ENCODE measurements around the gene CCDC82. TPM values are rescaled to one million over a fixed set of nuclear protein-coding genes. Genes with fewer than 3 reads are reported as not detected.

CCDC82 gene
- polyA plus RNA-seq, 3 donors from 2014 or later, result 11.4 to 30.7 (median 20.9) TPM

GRCh38 chr11:96317571-96317970 lies 72.1 kb downstream of the CCDC82 start:
- Mint-ChIP-seq H3K27ac (peak overlapping the region in 5 of 6 donors; percentile 27 to 86 (median 74)), H3K9me3 (no peaks in the 10 kb centered on the region), H3K4me3 (peak overlapping the region in 1 of 5 donors; percentile 41), H3K27me3 (ENCODE audit: low read depth in 3 of 3) (peaks cover 0 to 3% (median 0%) of the 10 kb centered on the region in 3 donors), H3K36me3 (peaks cover 0 to 15% (median 6%) of the 10 kb centered on the region in 3 donors), H3K4me1 (peaks cover 48 to 71% of the 10 kb centered on the region in 2 donors)
- DNase-seq, result no peak

DNA sequence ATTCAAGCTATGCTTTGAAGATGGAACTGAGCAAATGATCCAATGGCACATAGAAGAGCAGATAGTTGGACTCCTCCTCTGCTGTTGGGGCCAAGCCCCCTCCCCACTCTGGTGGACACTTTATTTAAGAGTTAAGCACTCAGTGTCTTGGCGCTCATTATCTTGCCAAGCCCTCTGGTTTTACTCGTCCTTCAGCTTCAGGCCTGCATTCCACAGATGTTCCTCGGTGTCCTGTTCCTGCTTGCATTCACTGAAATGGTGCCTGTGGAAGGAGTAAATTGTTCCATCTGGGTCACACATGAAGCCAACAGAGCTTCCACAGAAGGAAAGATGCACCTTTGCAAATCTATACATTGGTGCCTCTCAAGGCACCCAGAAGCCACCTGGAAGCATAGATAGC lies 72.8 kb downstream of the CCDC82 start:
- peaks cover 0 to 12% (median 6%) of the 10 kb centered on the region in 3 donors for H3K36me3 Mint-ChIP-seq
- H3K27me3 Mint-ChIP-seq (ENCODE audit: low read depth in 3 of 3), result peaks cover 0 to 3% (median 0%) of the 10 kb centered on the region in 3 donors
- DNase-seq, result no peak
- no peaks in the 10 kb centered on the region for H3K9me3 Mint-ChIP-seq
- H3K4me1 Mint-ChIP-seq, result peaks cover 48 to 76% of the 10 kb centered on the region in 2 donors
- H3K4me3 Mint-ChIP-seq, result no peak overlapping the region
- H3K27ac Mint-ChIP-seq, result peak overlapping the region in 3 of 6 donors; percentile 27 to 86 (median 86)

DNA sequence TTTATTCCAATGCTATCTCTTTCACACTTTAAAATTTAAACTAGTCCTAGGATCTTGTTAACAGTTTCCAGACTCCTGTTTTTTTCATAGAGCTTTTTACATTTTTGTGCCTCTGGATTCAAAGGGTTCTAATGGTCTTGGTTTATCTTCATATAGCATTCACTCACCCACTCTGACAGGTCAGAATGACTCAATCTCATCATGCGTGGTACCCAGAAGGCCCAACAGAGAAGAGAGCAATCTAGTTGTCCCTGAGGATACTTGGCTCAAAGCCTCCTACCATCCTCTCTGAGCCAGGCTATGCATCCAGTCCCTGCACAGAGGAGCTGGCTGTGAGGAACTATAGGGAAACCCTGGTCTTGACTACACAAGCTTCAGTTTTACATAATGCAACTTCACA lies 74.2 kb downstream of the CCDC82 start:
- H3K27ac Mint-ChIP-seq, result no peak overlapping the region
- peaks cover 0 to 10% (median 4%) of the 10 kb centered on the region in 3 donors for H3K36me3 Mint-ChIP-seq
- DNase-seq, result no peak
- no peak overlapping the region for H3K4me3 Mint-ChIP-seq
- peaks cover 48 to 81% of the 10 kb centered on the region in 2 donors for H3K4me1 Mint-ChIP-seq
- H3K27me3 Mint-ChIP-seq (ENCODE audit: low read depth in 3 of 3), result no peaks in the 10 kb centered on the region
- H3K9me3 Mint-ChIP-seq, result no peaks in the 10 kb centered on the region

GRCh38 chr11:96314326-96315020 lies 75.2 kb downstream of the CCDC82 start:
- DNase-seq, result peak in 2 of 3 donors; percentile 10 to 12

GRCh38 chr11:96313163-96313562 lies 76.5 kb downstream of the CCDC82 start:
- Mint-ChIP-seq H3K27ac (peak overlapping the region in 4 of 6 donors; percentile 15 to 68 (median 40)), H3K36me3 (peaks cover 0 to 10% (median 3%) of the 10 kb centered on the region in 3 donors), H3K4me3 (peak overlapping the region in 1 of 5 donors; percentile 4), H3K4me1 (peaks cover 43 to 73% of the 10 kb centered on the region in 2 donors), H3K27me3 (ENCODE audit: low read depth in 3 of 3) (no peaks in the 10 kb centered on the region), H3K9me3 (no peaks in the 10 kb centered on the region)
- DNase-seq, result no peak

More at GRCh38 chr11:96314326-96315020, 75.2 kb downstream of the CCDC82 start:
- Mint-ChIP-seq H3K27me3 (ENCODE audit: low read depth in 3 of 3) (no peaks in the 10 kb centered on the region), H3K4me1 (peaks cover 48 to 79% of the 10 kb centered on the region in 2 donors), H3K27ac (peak overlapping the region; percentile 54 to 94 (median 80)), H3K9me3 (no peaks in the 10 kb centered on the region), H3K36me3 (peaks cover 0 to 10% (median 3%) of the 10 kb centered on the region in 3 donors), H3K4me3 (peak overlapping the region; percentile 45 to 76 (median 58))

GRCh38 chr11:96311120-96311568 lies 78.6 kb downstream of the CCDC82 start:
- no peak overlapping the region for H3K27ac Mint-ChIP-seq
- peaks cover 0 to 10% (median 5%) of the 10 kb centered on the region in 3 donors for H3K36me3 Mint-ChIP-seq
- no peak overlapping the region for H3K4me3 Mint-ChIP-seq
- no peaks in the 10 kb centered on the region for H3K9me3 Mint-ChIP-seq
- peaks cover 37 to 71% of the 10 kb centered on the region in 2 donors for H3K4me1 Mint-ChIP-seq
- DNase-seq, result no peak
- no peaks in the 10 kb centered on the region for H3K27me3 Mint-ChIP-seq (ENCODE audit: low read depth in 3 of 3)

DNA sequence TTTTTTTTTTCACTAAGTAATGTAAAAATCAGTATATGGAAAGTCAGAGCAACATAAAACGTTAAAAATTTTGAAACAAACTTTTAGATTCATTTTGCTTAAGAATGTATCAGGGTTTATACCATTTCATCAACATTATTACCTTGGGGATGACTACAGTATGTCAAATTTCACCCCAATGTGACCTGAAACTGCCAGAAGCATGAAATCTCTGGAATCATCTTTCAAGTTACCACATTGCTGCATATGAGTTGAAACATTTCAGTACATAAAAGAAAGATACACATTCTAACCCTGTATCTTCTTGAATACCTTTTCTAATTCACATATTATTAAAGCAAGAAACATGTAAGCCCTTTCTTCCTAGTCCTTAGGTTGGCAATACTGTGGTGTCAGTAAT lies 79.5 kb downstream of the CCDC82 start:
- H3K27me3 Mint-ChIP-seq (ENCODE audit: low read depth in 3 of 3), result no peaks in the 10 kb centered on the region
- no peak overlapping the region for H3K27ac Mint-ChIP-seq
- no peak for DNase-seq
- H3K4me3 Mint-ChIP-seq, result no peak overlapping the region
- peaks cover 0 to 7% (median 4%) of the 10 kb centered on the region in 3 donors for H3K36me3 Mint-ChIP-seq
- no peaks in the 10 kb centered on the region for H3K9me3 Mint-ChIP-seq
- peaks cover 32 to 62% of the 10 kb centered on the region in 2 donors for H3K4me1 Mint-ChIP-seq

GRCh38 chr11:96309643-96310017 lies 80.1 kb downstream of the CCDC82 start:
- H3K9me3 Mint-ChIP-seq, result no peaks in the 10 kb centered on the region
- peaks cover 27 to 56% of the 10 kb centered on the region in 2 donors for H3K4me1 Mint-ChIP-seq
- H3K27ac Mint-ChIP-seq, result no peak overlapping the region
- H3K36me3 Mint-ChIP-seq, result peaks cover 0 to 5% (median 4%) of the 10 kb centered on the region in 3 donors
- DNase-seq, result no peak
- no peak overlapping the region for H3K4me3 Mint-ChIP-seq
- no peaks in the 10 kb centered on the region for H3K27me3 Mint-ChIP-seq (ENCODE audit: low read depth in 3 of 3)

GRCh38 chr11:96309016-96309642 lies 80.6 kb downstream of the CCDC82 start:
- no peaks in the 10 kb centered on the region for H3K9me3 Mint-ChIP-seq
- H3K27ac Mint-ChIP-seq, result peak overlapping the region in 2 of 6 donors; percentile 0 to 37
- no peaks in the 10 kb centered on the region for H3K27me3 Mint-ChIP-seq (ENCODE audit: low read depth in 3 of 3)
- DNase-seq, result no peak
- H3K36me3 Mint-ChIP-seq, result peaks cover 0 to 4% (median under 1%) of the 10 kb centered on the region in 3 donors
- H3K4me1 Mint-ChIP-seq, result peaks cover 22 to 51% of the 10 kb centered on the region in 2 donors
- H3K4me3 Mint-ChIP-seq, result no peak overlapping the region

- DNase-seq, result no peak
- peak overlapping the region in 4 of 6 donors; percentile 3 to 55 (median 18) for H3K27ac Mint-ChIP-seq
- H3K4me3 Mint-ChIP-seq, result no peak overlapping the region
- peaks cover 13 to 52% of the 10 kb centered on the region in 2 donors for H3K4me1 Mint-ChIP-seq
- peaks cover 0 to 4% (median 0%) of the 10 kb centered on the region in 3 donors for H3K36me3 Mint-ChIP-seq
- H3K9me3 Mint-ChIP-seq, result no peaks in the 10 kb centered on the region
- no peaks in the 10 kb centered on the region for H3K27me3 Mint-ChIP-seq (ENCODE audit: low read depth in 3 of 3)
Observed at GRCh38 chr11:96307776-96308140, 82.0 kb downstream of the CCDC82 start.

- no peak for DNase-seq
- Mint-ChIP-seq H3K4me1 (peaks cover 13 to 50% of the 10 kb centered on the region in 2 donors), H3K9me3 (no peaks in the 10 kb centered on the region), H3K27ac (peak overlapping the region in 5 of 6 donors; percentile 5 to 47 (median 23)), H3K27me3 (ENCODE audit: low read depth in 3 of 3) (no peaks in the 10 kb centered on the region), H3K4me3 (peak overlapping the region; percentile 5 to 50 (median 31)), H3K36me3 (peaks cover 0 to 4% (median 0%) of the 10 kb centered on the region in 3 donors)
Observed at GRCh38 chr11:96306933-96307775, 82.6 kb downstream of the CCDC82 start.

GRCh38 chr11:96306600-96306932 lies 83.1 kb downstream of the CCDC82 start:
- Mint-ChIP-seq H3K27me3 (ENCODE audit: low read depth in 3 of 3) (no peaks in the 10 kb centered on the region), H3K4me1 (peaks cover 13 to 49% of the 10 kb centered on the region in 2 donors), H3K27ac (peak overlapping the region in 1 of 6 donors; percentile 23), H3K4me3 (peak overlapping the region in 1 of 5 donors; percentile 6), H3K9me3 (no peaks in the 10 kb centered on the region), H3K36me3 (peaks cover 0 to 4% (median 0%) of the 10 kb centered on the region in 3 donors)
- no peak for DNase-seq

- peaks cover 0 to 4% (median 0%) of the 10 kb centered on the region in 3 donors for H3K36me3 Mint-ChIP-seq
- no peaks in the 10 kb centered on the region for H3K27me3 Mint-ChIP-seq (ENCODE audit: low read depth in 3 of 3)
- H3K4me3 Mint-ChIP-seq, result no peak overlapping the region
- no peak for DNase-seq
- H3K9me3 Mint-ChIP-seq, result no peaks in the 10 kb centered on the region
- peak overlapping the region in 1 of 6 donors; percentile 23 for H3K27ac Mint-ChIP-seq
- H3K4me1 Mint-ChIP-seq, result peaks cover 13 to 46% of the 10 kb centered on the region in 2 donors
Observed at GRCh38 chr11:96306071-96306470, 83.6 kb downstream of the CCDC82 start.
